Ovary (tissue), 9 donors: Measurements from ENCODE around the gene LCLAT1. TPM values are rescaled to one million over a fixed set of nuclear protein-coding genes. Genes with fewer than 3 reads are reported as not detected.

Experiments
- DNase-seq, 5 donors: peaks; one replicate each; pipeline ENCODE4 v3.0.0-alpha.2; 2019 to 2020
- H3K27ac ChIP-seq, 2 donors: fragments of 200-600 bp; one replicate each; pipeline versions ENCODE4 v1.5.1 to v1.8.0; 2019 to 2022
- H3K27me3 ChIP-seq: fragments of 200-600 bp; one replicate; pipeline ENCODE4 v1.8.0; 2022
- H3K36me3 ChIP-seq: fragments of 200-600 bp; sonication (generic); one replicate; pipeline ENCODE4 v1.5.1; 2019
- H3K4me1 ChIP-seq: one replicate; pipeline ENCODE4 v1.8.1; 2013; ENCODE audit warnings: mild to moderate bottlenecking, moderate library complexity; ENCODE audit not compliant: insufficient read depth
- H3K4me3 ChIP-seq: fragments of 200-600 bp; sonication (generic); one replicate; pipeline ENCODE4 v1.5.1; 2017
- H3K9me3 ChIP-seq, 2 donors: fragments of 200-600 bp in 1 of 2; sonication (generic) in 1 of 2; one replicate each; pipeline versions ENCODE4 v1.5.1 to v1.8.1; 2013 to 2019; ENCODE audit warnings: mild to moderate bottlenecking in 1 of 2, moderate library complexity in 1 of 2
- EP300 ChIP-seq: sonication (generic); formaldehyde crosslinking; IDR thresholded peaks from one replicate; pipeline ENCODE4 v1.6.1; 2017; ENCODE audit warnings: antibody characterized with exemption
- POLR2A ChIP-seq: fragments of 450-650 bp; IDR thresholded peaks from one replicate; pipeline ENCODE4 v1.6.1; 2017; ENCODE audit warnings: antibody characterized with exemption, mild to moderate bottlenecking, moderate library complexity
- WGBS, 3 donors: extraction: QIAGEN DNeasy Blood & Tissue Kit in 1 of 3; methylation state at CpG; one replicate each; pipeline versions ENCODE4 v1.1.5 to v1.1.7; 2013 to 2017; 5-methylcytosine and 5-hydroxymethylcytosine counted together
- intact Hi-C, 4 donors: fragments of 100-400 bp; cut with DNase I; formaldehyde crosslinking; loops; one replicate each; pipeline versions ENCODE4 v1.11.0 to v1.15.1; 2022 to 2023
- polyA plus RNA-seq, 2 donors: library from polyadenylated mRNA; stranded (reverse); fragments of 200-250 nt in 1 of 2; fragments of 350-450 nt in 1 of 2; fragmentation: Illumina TruSeq in 1 of 2; extraction: RNeasy Lipid Tissue Mini Kit (QIAGEN cat#74804) in 1 of 2; gene quantifications; one replicate each; pipeline ENCODE4 v1.2.3, GENCODE V29; 2013 to 2014
- total RNA-seq, 7 donors: library from RNA; depleted of rRNA in 2 of 7; stranded (reverse); fragments of >200 nt in 2 of 7; fragmentation: NEBNext Ultra II Directional in 3 of 7; extraction: Animal tissue kit (Norgen Biotek cat#: 25700) in 3 of 7; gene quantifications; one replicate each; pipeline versions ENCODE4 v1.1.0 to v1.2.4, GENCODE V29; 2016 to 2023
- TF ChIP-seq, protein P1 (sequence below), 3 donors: fragments of 450-650 bp in 2 of 3; fragments of 200-600 bp in 1 of 3; IDR thresholded peaks; one replicate each; pipeline versions ENCODE4 v1.5.1 to v1.8.0; 2016 to 2022; ENCODE audit warnings: antibody characterized with exemption in 3 of 3, mild to moderate bottlenecking in 1 of 3
- donor health status: DM: no; HTN: no; CAD: no; lungs with moderate emphysema.
- donor health status: DM: no; HTN: no; CAD: no.
- donor health status: Bipolar disorder and iron deficiency.
- donor health status: DM: yes; HTN: yes; CAD: no.
- donor health status: DM: no; HTN: no; CAD: no.
- donor health status: DM: yes; HTN: yes; CAD: no.

LCLAT1 gene
- total and polyA plus RNA-seq, 9 donors: 3.2 to 26.5 (median 22.6) TPM

GRCh38 chr2:30514134-30514847 is 67.2 kb downstream of the LCLAT1 start:
- no peak for DNase-seq

DNA sequence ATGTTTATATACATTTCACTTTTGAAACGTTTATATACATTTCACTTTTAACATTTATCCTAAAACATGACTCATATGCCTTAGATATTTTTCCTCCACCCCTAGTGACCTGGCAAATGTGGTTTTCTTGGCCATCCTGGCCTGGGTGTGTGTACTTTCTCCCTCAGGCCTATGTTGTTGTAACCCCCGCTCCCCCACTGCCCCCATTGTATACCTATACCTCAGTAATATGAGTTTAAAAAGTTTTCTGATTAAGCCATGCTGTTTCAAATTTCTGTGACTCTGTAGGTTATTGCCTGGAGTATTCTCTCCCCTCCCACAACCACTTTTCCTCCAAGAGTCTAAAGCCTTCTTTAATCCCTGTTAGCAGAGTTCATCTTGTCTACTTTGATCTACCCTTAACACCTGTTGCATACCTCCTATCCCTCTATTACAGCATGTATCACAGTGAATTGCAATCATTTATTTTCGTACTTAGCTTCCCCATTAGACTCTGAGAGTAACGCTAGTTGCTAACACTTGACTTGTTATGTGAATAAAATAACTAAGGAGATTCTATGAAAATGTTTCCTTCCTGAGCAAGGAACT is 67.9 kb downstream of the LCLAT1 start:
- H3K27me3 ChIP-seq: no peaks in the 10 kb centered on the region
- WGBS, 3 donors: 70 to 75% (median 73%) methylated on average over 4 of the region's 4 CpGs
- H3K27ac ChIP-seq: no peak overlapping the region
- DNase-seq: no peak
- intact Hi-C loops: loop anchor here in 1 of 4 donors (5.0 kb wide), 1 partner anchor 172 kb away; no protein-coding TSS in a partner anchor
- peaks cover 10% of the 10 kb centered on the region for H3K4me1 ChIP-seq
- H3K4me3 ChIP-seq: no peak overlapping the region
- H3K36me3 ChIP-seq: no peaks in the 10 kb centered on the region
- H3K9me3 ChIP-seq: no peaks in the 10 kb centered on the region
- TF ChIP-seq, protein P1, sequence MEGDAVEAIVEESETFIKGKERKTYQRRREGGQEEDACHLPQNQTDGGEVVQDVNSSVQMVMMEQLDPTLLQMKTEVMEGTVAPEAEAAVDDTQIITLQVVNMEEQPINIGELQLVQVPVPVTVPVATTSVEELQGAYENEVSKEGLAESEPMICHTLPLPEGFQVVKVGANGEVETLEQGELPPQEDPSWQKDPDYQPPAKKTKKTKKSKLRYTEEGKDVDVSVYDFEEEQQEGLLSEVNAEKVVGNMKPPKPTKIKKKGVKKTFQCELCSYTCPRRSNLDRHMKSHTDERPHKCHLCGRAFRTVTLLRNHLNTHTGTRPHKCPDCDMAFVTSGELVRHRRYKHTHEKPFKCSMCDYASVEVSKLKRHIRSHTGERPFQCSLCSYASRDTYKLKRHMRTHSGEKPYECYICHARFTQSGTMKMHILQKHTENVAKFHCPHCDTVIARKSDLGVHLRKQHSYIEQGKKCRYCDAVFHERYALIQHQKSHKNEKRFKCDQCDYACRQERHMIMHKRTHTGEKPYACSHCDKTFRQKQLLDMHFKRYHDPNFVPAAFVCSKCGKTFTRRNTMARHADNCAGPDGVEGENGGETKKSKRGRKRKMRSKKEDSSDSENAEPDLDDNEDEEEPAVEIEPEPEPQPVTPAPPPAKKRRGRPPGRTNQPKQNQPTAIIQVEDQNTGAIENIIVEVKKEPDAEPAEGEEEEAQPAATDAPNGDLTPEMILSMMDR (IDR thresholded peaks at IDR 0.05): no peak
- no peak for TF ChIP-seq EP300
- no peak for TF ChIP-seq POLR2A

More at GRCh38 chr2:30514134-30514847, 67.2 kb downstream of the LCLAT1 start:
- 33 to 47% (median 43%) methylated on average over 2 of the region's 2 CpGs for WGBS, 3 donors
- Histone ChIP-seq H3K36me3 (no peaks in the 10 kb centered on the region), H3K4me3 (no peak overlapping the region), H3K9me3 (no peaks in the 10 kb centered on the region), H3K4me1 (peaks cover 10% of the 10 kb centered on the region), H3K27ac (no peak overlapping the region), H3K27me3 (no peaks in the 10 kb centered on the region)
- TF ChIP-seq POLR2A (no peak), EP300 (no peak)
- TF ChIP-seq, protein P1 (IDR thresholded peaks at IDR 0.05): no peak
- intact Hi-C loops: loop anchor here in 1 of 4 donors (5.0 kb wide), 1 partner anchor 173 kb away; no protein-coding TSS in a partner anchor

- TF ChIP-seq EP300 (no peak), POLR2A (no peak)
- TF ChIP-seq, protein P1 (IDR thresholded peaks at IDR 0.05): no peak
- intact Hi-C loops: no loop called here
- Histone ChIP-seq H3K36me3 (no peaks in the 10 kb centered on the region), H3K4me3 (no peak overlapping the region), H3K9me3 (no peaks in the 10 kb centered on the region), H3K27ac (no peak overlapping the region), H3K27me3 (no peaks in the 10 kb centered on the region), H3K4me1 (peaks cover 8% of the 10 kb centered on the region)
- no peak for DNase-seq
- 85 to 93% (median 93%) methylated on average over 18 of the region's 18 CpGs for WGBS, 3 donors
These were observed 69.1 kb downstream of the LCLAT1 start for GRCh38 chr2:30516166-30516565.

- Histone ChIP-seq H3K4me3 (no peak overlapping the region), H3K36me3 (no peaks in the 10 kb centered on the region), H3K9me3 (no peaks in the 10 kb centered on the region), H3K4me1 (peaks cover under 1% of the 10 kb centered on the region), H3K27me3 (no peaks in the 10 kb centered on the region), H3K27ac (no peak overlapping the region)
- TF ChIP-seq, protein P1 (IDR thresholded peaks at IDR 0.05): no peak
- TF ChIP-seq POLR2A: no peak
- no peak for TF ChIP-seq EP300
- no peak for DNase-seq
- 96 to 99% (median 98%) methylated on average over 16 of the region's 16 CpGs for WGBS, 3 donors
- intact Hi-C loops: no loop called here
These were observed 72.8 kb downstream of the LCLAT1 start for GRCh38 chr2:30519796-30520195.
